OCI-LY7 (cell line): ENCODE results near the gene CENPA. TPM values are rescaled to one million over a fixed set of nuclear protein-coding genes. Genes with fewer than 3 reads are reported as not detected.
A peak's percentile ranks its signal among the peaks of the same experiment; 100 is the strongest.

ENCODE experiments used
- Bru-seq: library from RNA; stranded (reverse); fragments of 400-500 nt; gene quantifications from one replicate; lab custom pipeline; 2021; lab: Mats Ljungman, UMichigan
- BruChase-seq, 2 experiments: library from RNA; stranded (reverse); fragments of 400-500 nt; gene quantifications; one replicate each; lab custom pipeline; 2021; lab: Mats Ljungman, UMichigan
- BruUV-seq: library from RNA; stranded (reverse); fragments of 400-500 nt; replicated peaks from 2 replicates; lab custom pipeline; 2021; lab: Mats Ljungman, UMichigan
- CTCF ChIA-PET: fragments of 300-600 bp; sonication (Branson Sonifier 250); formaldehyde crosslinking; loops from one replicate; lab custom pipeline; 2022; ENCODE audit warnings: antibody characterized with exemption; ENCODE audit not compliant: unreplicated experiment; lab: Charles Lee
- POLR2A ChIA-PET: fragments of 300-600 bp; sonication (Branson Sonifier 250); formaldehyde crosslinking; loops from one replicate; lab custom pipeline; 2022; ENCODE audit warnings: antibody characterized with exemption; lab: Charles Lee
- DNase-seq: peaks from one replicate; pipeline ENCODE4 v3.0.0-alpha.2; 2015; ENCODE audit warnings: low spot score
- H2AFZ ChIP-seq: fragments of 200-600 bp; sonication (generic), shearing (Covaris generic); 2 replicates; pipeline ENCODE4 v1.6.1; 2014; ENCODE audit warnings: mild to moderate bottlenecking, antibody characterized with exemption, low read length, moderate library complexity
- H3K27ac ChIP-seq: fragments of 200-600 bp; sonication (generic); 2 replicates; pipeline ENCODE4 v1.5.1; 2014; ENCODE audit warnings: mixed run types, low read depth, mild to moderate bottlenecking, moderate library complexity, low read length, inconsistent platforms; ENCODE audit not compliant: poor library complexity, severe bottlenecking
- H3K36me3 ChIP-seq: fragments of 200-600 bp; sonication (generic); 2 replicates; pipeline ENCODE4 v1.6.1; 2014; ENCODE audit warnings: mild to moderate bottlenecking, antibody characterized with exemption, low read length, moderate library complexity, mixed read lengths; ENCODE audit not compliant: insufficient read depth
- H3K4me1 ChIP-seq: fragments of 200-600 bp; sonication (generic); 2 replicates; pipeline ENCODE4 v1.5.1; 2014; ENCODE audit warnings: mild to moderate bottlenecking, low read length; ENCODE audit not compliant: insufficient read depth, poor library complexity, severe bottlenecking
- H3K4me2 ChIP-seq: fragments of 200-600 bp; sonication (generic); 2 replicates; pipeline ENCODE4 v1.6.1; 2014; ENCODE audit warnings: mild to moderate bottlenecking, low read length
- H3K4me3 ChIP-seq: fragments of 200-600 bp; sonication (generic); 2 replicates; pipeline ENCODE4 v1.5.1; 2014; ENCODE audit warnings: mild to moderate bottlenecking, low read depth, low read length; ENCODE audit not compliant: poor library complexity, severe bottlenecking
- H3K79me2 ChIP-seq: fragments of 200-600 bp; sonication (generic); 2 replicates; pipeline ENCODE4 v1.6.1; 2016; ENCODE audit warnings: low read depth, mild to moderate bottlenecking, low read length, moderate library complexity, mixed read lengths; ENCODE audit not compliant: insufficient read depth
- H3K9me2 ChIP-seq: fragments of 200-600 bp; sonication (generic); 2 replicates; pipeline ENCODE4 v1.6.1; 2016; ENCODE audit warnings: mild to moderate bottlenecking, low read length, mixed read lengths; ENCODE audit not compliant: insufficient read depth
- H3K9me3 ChIP-seq: fragments of 200-600 bp; sonication (generic); 2 replicates; pipeline ENCODE4 v1.6.1; 2014; ENCODE audit warnings: mild to moderate bottlenecking, mixed run types, low read length, mixed read lengths
- H4K20me1 ChIP-seq: fragments of 200-600 bp; sonication (generic); 2 replicates; pipeline ENCODE4 v1.6.1; 2014; ENCODE audit warnings: mild to moderate bottlenecking, antibody characterized with exemption, low read length, moderate library complexity, mixed read lengths; ENCODE audit not compliant: insufficient read depth
- CTCF ChIP-seq: fragments of 200-600 bp; sonication (generic); conservative IDR thresholded peaks from 2 replicates; pipeline ENCODE4 v1.5.1; 2014; ENCODE audit warnings: mild to moderate bottlenecking, antibody characterized with exemption, low read length, moderate library complexity, mixed read lengths
- EZH2phosphoT487 ChIP-seq: fragments of 200-600 bp; sonication (generic); IDR thresholded peaks from 2 replicates; pipeline ENCODE4 v1.6.1; 2018; ENCODE audit warnings: low read depth, borderline replicate concordance, mild to moderate bottlenecking, mixed run types, antibody characterized with exemption, low read length, moderate library complexity, mixed read lengths
- intact Hi-C: fragments of 100-400 bp; cut with micrococcal nuclease; formaldehyde crosslinking; loops from one replicate; pipeline ENCODE4 v1.10.0; 2022; ENCODE audit not compliant: unreplicated experiment
- long read RNA-seq: library from polyadenylated mRNA; stranded (forward); transcript quantifications from one replicate; pipeline ENCODE4 v2.0.0, GENCODE V29; 2022
- total RNA-seq, 2 experiments: library from RNA; depleted of rRNA in 1 of 2; stranded (reverse); fragments of >200 nt in 1 of 2; shearing (Covaris generic) in 1 of 2; gene quantifications; 2 replicates each; pipeline ENCODE4 v1.2.3, GENCODE V29; 2014 to 2022

The CENPA gene
- total RNA-seq (2014; rRNA removed; shearing (Covaris generic)) = 27.8 and 48.2 TPM in 2 replicates
- total RNA-seq (2022) = 63.6 and 67.9 TPM in 2 replicates
- Bru-seq, nascent RNA = percentile 86 among the genes with signal in this experiment
- percentile 88 among the genes with signal in this experiment for BruChase-seq, experiment 1, labeled RNA remaining after a 6-hour chase
- percentile 93 among the genes with signal in this experiment for BruChase-seq, experiment 2, labeled RNA remaining after a 2-hour chase
- long read RNA-seq, transcript CENPA-201 (4 exons, 1,299 nt) = minor isoform, 27 of 222 reads
- long read RNA-seq, transcript CENPA-204 (6 exons, 745 nt) = minor isoform, 22 of 222 reads
- long read RNA-seq, transcript CENPA-202 (5 exons, 1,452 nt) = major isoform, 140 of 222 reads
- long read RNA-seq, partial matches to known transcripts = 2 of 222 reads
- long read RNA-seq, other reads (novel, unspliced or antisense) = 29 of 222 reads

- peak; percentile 99 for DNase-seq
- POLR2A ChIA-PET = no interaction called here
- intact Hi-C loops = loop anchor here (2.0 kb wide), 1 partner anchor 21 kb away; the partner anchor contains the start of gene SLC35F6
- Histone ChIP-seq H3K36me3 (peaks cover 39% of the 10 kb centered on the region), H3K9me2 (no peaks in the 10 kb centered on the region), H3K9me3 (peaks cover 8% of the 10 kb centered on the region; the same call in 1 of the 2 replicates), H3K4me2 (peak within 1 kb of the TSS; percentile 93), H4K20me1 (no peaks in the 10 kb centered on the region), H3K4me3 (peak within 1 kb of the TSS; percentile 83), H2AFZ (peak within 1 kb of the TSS; percentile 94), H3K27ac (peak within 1 kb of the TSS; percentile 73), H3K4me1 (peaks cover 23% of the 10 kb centered on the region), H3K79me2 (peaks cover 43% of the 10 kb centered on the region)
- CTCF ChIA-PET = no interaction called here
- TF ChIP-seq CTCF (no peak), EZH2phosphoT487 (no peak)
- BruUV-seq = no TSS peak
These were observed at the start of gene CENPA for GRCh38 chr2:26785431-26786206. Gene CENPA (plus strand): TSS chr2:26786056. CDS start chr2:26786197, 141 bp downstream.

GRCh38 chr2:26737221-26737620 lies 48.6 kb upstream of the CENPA start:
- H3K4me3 ChIP-seq = no peak overlapping the region
- BruUV-seq = no TSS peak
- no peak overlapping the region for H3K4me2 ChIP-seq
- TF ChIP-seq CTCF = no peak
- no peak for TF ChIP-seq EZH2phosphoT487
- no peaks in the 10 kb centered on the region for H3K9me3 ChIP-seq
- H3K36me3 ChIP-seq = no peaks in the 10 kb centered on the region
- POLR2A ChIA-PET = interaction anchor here (0.7 kb wide), 1 partner anchor 14 kb away, joined by 4 read pairs; no protein-coding TSS in a partner anchor
- no peaks in the 10 kb centered on the region for H4K20me1 ChIP-seq
- CTCF ChIA-PET = no interaction called here
- H3K79me2 ChIP-seq = no peaks in the 10 kb centered on the region
- intact Hi-C loops = no loop called here
- no peaks in the 10 kb centered on the region for H3K4me1 ChIP-seq
- no peak for DNase-seq
- no peaks in the 10 kb centered on the region for H3K9me2 ChIP-seq
- H3K27ac ChIP-seq = no peak overlapping the region
- no peak overlapping the region for H2AFZ ChIP-seq
